Stomach (tissue), 19 donors: ENCODE results near the gene PRDX6. TPM values are rescaled to one million over a fixed set of nuclear protein-coding genes. Genes with fewer than 3 reads are reported as not detected.

ENCODE experiments used
- DNase-seq, 2 donors: peaks; one replicate each; pipeline versions ENCODE4 v3.0.0 to v3.0.0-alpha.2; 2013 to 2019
- H3K27ac ChIP-seq, 5 donors: fragments of 200-600 bp in 4 of 5; sonication (generic) in 4 of 5; one replicate each; pipeline ENCODE4 v1.5.1; 2013 to 2019; ENCODE audit warnings: mild to moderate bottlenecking in 1 of 5, moderate library complexity in 1 of 5
- H3K27me3 ChIP-seq, 3 donors: fragments of 200-600 bp; sonication (generic); one replicate each; pipeline ENCODE4 v1.5.1; 2017 to 2019; ENCODE audit warnings: mixed run types in 1 of 3
- H3K36me3 ChIP-seq, 4 donors: fragments of 200-600 bp; sonication (generic); 1 replicate in 3 of 4; 2 replicates in 1 of 4; pipeline ENCODE4 v1.5.1; 2016 to 2019
- H3K4me1 ChIP-seq, 4 donors: fragments of 200-600 bp; sonication (generic); one replicate each; pipeline ENCODE4 v1.5.1; 2016 to 2019
- H3K4me3 ChIP-seq, 4 donors: fragments of 200-600 bp; sonication (generic) in 3 of 4; one replicate each; pipeline ENCODE4 v1.5.1; 2016 to 2019; ENCODE audit warnings: mild to moderate bottlenecking in 1 of 4
- H3K9me3 ChIP-seq, 4 donors: fragments of 200-600 bp; sonication (generic); one replicate each; pipeline ENCODE4 v1.5.1; 2016 to 2019
- EP300 ChIP-seq: sonication (generic); formaldehyde crosslinking; IDR thresholded peaks from one replicate; pipeline ENCODE4 v1.6.1; 2017; ENCODE audit warnings: antibody characterized with exemption
- POLR2A ChIP-seq, 4 donors: fragments of 450-650 bp; IDR thresholded peaks; one replicate each; pipeline ENCODE4 v1.6.1; 2016; ENCODE audit warnings: antibody characterized with exemption in 4 of 4, control low read depth in 2 of 4, mild to moderate bottlenecking in 1 of 4, moderate library complexity in 1 of 4
- POLR2AphosphoS5 ChIP-seq, 3 donors: sonication (generic); formaldehyde crosslinking; IDR thresholded peaks; one replicate each; pipeline ENCODE4 v1.6.1; 2016; ENCODE audit warnings: antibody characterized with exemption in 3 of 3
- WGBS, 5 donors: extraction: QIAGEN DNeasy Blood & Tissue Kit in 3 of 5; methylation state at CpG; one replicate each; pipeline versions ENCODE4 v1.1.5 to v1.1.7; 2013 to 2018; 5-methylcytosine and 5-hydroxymethylcytosine counted together
- intact Hi-C: fragments of 100-400 bp; cut with DNase I; formaldehyde crosslinking; loops from one replicate; pipeline ENCODE4 v1.15.1; 2023; ENCODE audit warnings: low total_unique reads
- long read RNA-seq, 10 donors: transcript quantifications; one replicate each; lab custom pipeline, GENCODE V29; 2026
- polyA plus RNA-seq, 3 donors: library from polyadenylated mRNA; stranded (reverse); fragments of 200-250 nt; gene quantifications; one replicate each; pipeline ENCODE4 v1.2.3, GENCODE V29; 2013
- total RNA-seq, 5 donors: library from RNA; depleted of rRNA; stranded (reverse); fragments of >200 nt; gene quantifications; one replicate each; pipeline versions ENCODE4 v1.1.0 to v1.2.3, GENCODE V29; 2014 to 2016
- TF ChIP-seq, protein P1 (sequence below), 7 experiments: fragments of 450-650 bp in 4 of 7; fragments of 200-600 bp in 3 of 7; sonication (generic) in 3 of 7; IDR thresholded peaks; one replicate each; pipeline ENCODE4 v1.5.1; 2016 to 2019; ENCODE audit warnings: antibody characterized with exemption in 7 of 7, control low read depth in 2 of 7, mild to moderate bottlenecking in 1 of 7
- donor health status: healthy with polysubstance abuse.
- donor health status: Bipolar disorder and iron deficiency.
- donor health status: healthy.

PRDX6 gene, protein sequence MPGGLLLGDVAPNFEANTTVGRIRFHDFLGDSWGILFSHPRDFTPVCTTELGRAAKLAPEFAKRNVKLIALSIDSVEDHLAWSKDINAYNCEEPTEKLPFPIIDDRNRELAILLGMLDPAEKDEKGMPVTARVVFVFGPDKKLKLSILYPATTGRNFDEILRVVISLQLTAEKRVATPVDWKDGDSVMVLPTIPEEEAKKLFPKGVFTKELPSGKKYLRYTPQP
- 100 to 1,000 TPM in 3 of 5 donors, 10 to 100 TPM in 2; 81.1 to 202 (median 121) TPM for total RNA-seq
- polyA plus RNA-seq = 100 to 1,000 TPM; 175 to 385 (median 350) TPM
- long read RNA-seq, donor 1, transcript PRDX6-201 (5 exons, 1,751 nt) = major isoform, 18 of 19 reads
- long read RNA-seq, donor 1, partial matches to known transcripts = 0 of 19 reads
- long read RNA-seq, donor 1, other reads (novel, unspliced or antisense) = 0 of 19 reads
- long read RNA-seq, donor 2, transcript PRDX6-201 (5 exons, 1,751 nt) = major isoform, 42 of 62 reads
- long read RNA-seq, donor 2, partial matches to known transcripts = 15 of 62 reads
- long read RNA-seq, donor 2, other reads (novel, unspliced or antisense) = 0 of 62 reads
- long read RNA-seq, donor 3, transcript PRDX6-201 (5 exons, 1,751 nt) = major isoform, 52 of 72 reads
- long read RNA-seq, donor 3, partial matches to known transcripts = 15 of 72 reads
- long read RNA-seq, donor 3, other reads (novel, unspliced or antisense) = 0 of 72 reads
- long read RNA-seq, donor 4, transcript PRDX6-201 (5 exons, 1,751 nt) = major isoform, 8 of 8 reads
- long read RNA-seq, donor 4, partial matches to known transcripts = 0 of 8 reads
- long read RNA-seq, donor 4, other reads (novel, unspliced or antisense) = 0 of 8 reads
- long read RNA-seq, donor 5, transcript PRDX6-201 (5 exons, 1,751 nt) = major isoform, 73 of 123 reads
- long read RNA-seq, donor 5, partial matches to known transcripts = 44 of 123 reads
- long read RNA-seq, donor 5, other reads (novel, unspliced or antisense) = 0 of 123 reads
- long read RNA-seq, donor 6 = 0 reads
- long read RNA-seq, donor 7, transcript PRDX6-203 (4 exons, 859 nt) = minor isoform, 6 of 101 reads
- long read RNA-seq, donor 7, transcript PRDX6-201 (5 exons, 1,751 nt) = major isoform, 67 of 101 reads
- long read RNA-seq, donor 7, partial matches to known transcripts = 27 of 101 reads
- long read RNA-seq, donor 7, other reads (novel, unspliced or antisense) = 0 of 101 reads
- long read RNA-seq, donor 8, transcript PRDX6-202 (2 exons, 809 nt) = minor isoform, 6 of 130 reads
- long read RNA-seq, donor 8, transcript PRDX6-203 (4 exons, 859 nt) = minor isoform, 5 of 130 reads
- long read RNA-seq, donor 8, transcript PRDX6-201 (5 exons, 1,751 nt) = major isoform, 87 of 130 reads
- long read RNA-seq, donor 8, partial matches to known transcripts = 32 of 130 reads
- long read RNA-seq, donor 8, other reads (novel, unspliced or antisense) = 0 of 130 reads
- long read RNA-seq, donor 9, transcript PRDX6-201 (5 exons, 1,751 nt) = major isoform, 98 of 152 reads
- long read RNA-seq, donor 9, partial matches to known transcripts = 48 of 152 reads
- long read RNA-seq, donor 9, other reads (novel, unspliced or antisense) = 0 of 152 reads
- long read RNA-seq, donor 10, transcript PRDX6-201 (5 exons, 1,751 nt) = major isoform, 25 of 31 reads
- long read RNA-seq, donor 10, partial matches to known transcripts = 6 of 31 reads
- long read RNA-seq, donor 10, other reads (novel, unspliced or antisense) = 0 of 31 reads

DNA sequence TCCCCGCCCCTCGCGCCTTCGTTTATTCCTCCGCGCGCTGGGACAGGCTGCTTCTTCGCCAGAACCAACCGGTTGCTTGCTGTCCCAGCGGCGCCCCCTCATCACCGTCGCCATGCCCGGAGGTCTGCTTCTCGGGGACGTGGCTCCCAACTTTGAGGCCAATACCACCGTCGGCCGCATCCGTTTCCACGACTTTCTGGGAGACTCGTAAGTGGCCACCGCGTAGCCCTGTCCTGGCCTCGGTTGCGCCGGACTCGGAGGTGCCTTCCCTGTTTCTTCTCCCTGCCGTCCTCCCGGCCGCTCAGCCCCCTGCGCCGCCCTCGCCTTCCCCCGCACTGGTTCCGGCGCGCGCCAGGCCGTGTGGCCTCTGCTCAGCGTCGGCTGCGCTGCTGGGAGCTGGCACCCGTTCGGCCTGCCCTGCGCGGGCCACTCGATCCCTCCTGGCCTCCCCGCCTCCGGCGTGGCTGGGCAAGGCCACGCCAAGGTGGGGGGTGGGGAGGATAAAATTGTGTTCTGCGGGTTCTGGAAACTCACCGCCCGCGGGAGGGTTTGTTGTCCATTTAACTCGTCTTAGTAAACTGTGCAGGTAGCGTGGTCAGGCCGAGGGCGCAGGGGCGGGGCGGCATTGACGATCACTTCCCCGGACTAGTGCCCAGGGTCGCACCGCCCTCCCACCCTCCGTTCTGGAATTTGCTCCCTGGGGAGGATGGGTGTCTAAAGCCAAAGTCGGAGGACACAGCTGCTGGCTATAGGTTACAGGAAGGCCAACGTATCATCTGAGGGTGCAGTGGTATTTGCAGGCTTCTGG, at the start of gene PRDX6:
Gene PRDX6, plus strand, starts transcription at position 50 of the 808 bp plus-strand sequence. Its CDS starts 63 bp downstream, at position 113.
- Histone ChIP-seq H3K36me3 (peaks cover 15 to 26% (median 22%) of the 10 kb centered on the region in 4 donors), H3K27ac (peak within 1 kb of the TSS; percentile 95 to 99 (median 97)), H3K9me3 (no peaks in the 10 kb centered on the region), H3K27me3 (no peaks in the 10 kb centered on the region), H3K4me3 (peak within 1 kb of the TSS; percentile 77 to 85 (median 78)), H3K4me1 (peaks cover 40 to 84% (median 60%) of the 10 kb centered on the region in 4 donors)
- peak in 1 of 2 donors; percentile 53 for DNase-seq
- intact Hi-C loops = no loop called here
- peak; percentile 74 to 91 (median 90) for TF ChIP-seq POLR2AphosphoS5 (IDR thresholded peaks at IDR 0.05)
- TF ChIP-seq EP300 = no peak
- TF ChIP-seq, protein P1, sequence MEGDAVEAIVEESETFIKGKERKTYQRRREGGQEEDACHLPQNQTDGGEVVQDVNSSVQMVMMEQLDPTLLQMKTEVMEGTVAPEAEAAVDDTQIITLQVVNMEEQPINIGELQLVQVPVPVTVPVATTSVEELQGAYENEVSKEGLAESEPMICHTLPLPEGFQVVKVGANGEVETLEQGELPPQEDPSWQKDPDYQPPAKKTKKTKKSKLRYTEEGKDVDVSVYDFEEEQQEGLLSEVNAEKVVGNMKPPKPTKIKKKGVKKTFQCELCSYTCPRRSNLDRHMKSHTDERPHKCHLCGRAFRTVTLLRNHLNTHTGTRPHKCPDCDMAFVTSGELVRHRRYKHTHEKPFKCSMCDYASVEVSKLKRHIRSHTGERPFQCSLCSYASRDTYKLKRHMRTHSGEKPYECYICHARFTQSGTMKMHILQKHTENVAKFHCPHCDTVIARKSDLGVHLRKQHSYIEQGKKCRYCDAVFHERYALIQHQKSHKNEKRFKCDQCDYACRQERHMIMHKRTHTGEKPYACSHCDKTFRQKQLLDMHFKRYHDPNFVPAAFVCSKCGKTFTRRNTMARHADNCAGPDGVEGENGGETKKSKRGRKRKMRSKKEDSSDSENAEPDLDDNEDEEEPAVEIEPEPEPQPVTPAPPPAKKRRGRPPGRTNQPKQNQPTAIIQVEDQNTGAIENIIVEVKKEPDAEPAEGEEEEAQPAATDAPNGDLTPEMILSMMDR (IDR thresholded peaks at IDR 0.05) = no peak
- no peak for TF ChIP-seq POLR2A (IDR thresholded peaks at IDR 0.05)
- WGBS, 5 donors = 0 to 1% (median 0%) methylated on average over 24 to 69 of the region's 69 CpGs

DNA sequence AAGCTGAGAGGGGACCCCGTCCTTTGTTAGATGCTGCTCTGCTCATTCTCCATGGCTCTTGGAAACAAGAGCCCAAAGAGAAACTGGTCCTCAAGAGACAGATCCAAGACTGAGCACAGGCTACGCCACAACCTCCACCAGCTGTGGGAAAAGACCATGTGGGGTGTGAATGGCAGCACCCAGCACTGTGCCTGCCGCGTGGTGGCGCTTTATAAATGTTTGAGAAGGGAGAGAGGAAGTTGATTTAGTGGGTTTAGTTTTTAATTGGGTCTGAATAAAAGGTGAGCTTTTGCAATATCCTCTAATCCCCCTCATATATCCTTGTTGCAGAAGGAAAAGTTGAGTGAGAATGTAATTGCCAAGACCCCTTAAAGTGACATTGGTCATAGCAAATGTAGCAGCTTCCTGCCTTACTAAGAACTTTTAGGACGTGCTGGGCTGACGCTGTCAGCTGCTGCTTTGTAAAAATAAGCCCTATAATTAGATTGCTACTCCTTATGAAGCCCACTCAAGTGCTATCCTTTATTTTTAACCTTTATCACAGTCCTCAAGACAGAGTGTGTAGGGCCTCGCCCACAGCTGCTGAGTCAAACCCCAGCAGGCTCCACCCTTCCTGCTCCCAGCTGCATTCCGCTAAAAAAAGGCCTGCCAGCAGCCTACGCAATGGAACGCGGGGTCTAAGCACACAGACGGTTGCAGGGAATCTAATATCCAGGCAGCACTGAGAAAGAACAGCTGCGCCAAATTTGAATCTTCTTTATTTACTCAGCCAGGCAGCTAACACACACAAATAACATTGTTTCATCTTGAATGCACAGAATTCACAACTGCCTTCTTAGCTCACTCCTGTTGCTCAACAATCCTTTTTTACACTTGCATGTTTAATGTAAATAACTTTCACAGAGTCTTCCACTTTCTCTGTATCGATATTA, 47.4 kb upstream of the PRDX6 start:
- Histone ChIP-seq H3K9me3 (no peaks in the 10 kb centered on the region), H3K4me3 (peak overlapping the region in 3 of 4 donors; percentile 15 to 29 (median 17)), H3K27ac (peak overlapping the region; percentile 69 to 87 (median 81)), H3K4me1 (peaks cover 13 to 31% (median 21%) of the 10 kb centered on the region in 4 donors), H3K27me3 (no peaks in the 10 kb centered on the region), H3K36me3 (no peaks in the 10 kb centered on the region)
- peak; percentile 75 to 96 for DNase-seq
- 7 to 14% (median 9%) methylated on average over 15 of the region's 15 CpGs for WGBS, 5 donors
- intact Hi-C loops = loop anchor here (10.0 kb wide), 2 partner anchors 285 to 395 kb away; partner anchors contain the start of genes CENPL, DARS2 and KLHL20
- peak; percentile 57 to 74 (median 68) for TF ChIP-seq POLR2AphosphoS5 (IDR thresholded peaks at IDR 0.05)
- TF ChIP-seq, protein P1 (IDR thresholded peaks at IDR 0.05) = peak in 5 of 7 experiments; percentile 56 to 68 (median 61)
- TF ChIP-seq EP300 = no peak
